ENCODE measurements around the gene ZNF419.
A peak's percentile ranks its signal among the peaks of the same experiment; 100 is the strongest.

- TF ChIP-seq, protein P1, sequence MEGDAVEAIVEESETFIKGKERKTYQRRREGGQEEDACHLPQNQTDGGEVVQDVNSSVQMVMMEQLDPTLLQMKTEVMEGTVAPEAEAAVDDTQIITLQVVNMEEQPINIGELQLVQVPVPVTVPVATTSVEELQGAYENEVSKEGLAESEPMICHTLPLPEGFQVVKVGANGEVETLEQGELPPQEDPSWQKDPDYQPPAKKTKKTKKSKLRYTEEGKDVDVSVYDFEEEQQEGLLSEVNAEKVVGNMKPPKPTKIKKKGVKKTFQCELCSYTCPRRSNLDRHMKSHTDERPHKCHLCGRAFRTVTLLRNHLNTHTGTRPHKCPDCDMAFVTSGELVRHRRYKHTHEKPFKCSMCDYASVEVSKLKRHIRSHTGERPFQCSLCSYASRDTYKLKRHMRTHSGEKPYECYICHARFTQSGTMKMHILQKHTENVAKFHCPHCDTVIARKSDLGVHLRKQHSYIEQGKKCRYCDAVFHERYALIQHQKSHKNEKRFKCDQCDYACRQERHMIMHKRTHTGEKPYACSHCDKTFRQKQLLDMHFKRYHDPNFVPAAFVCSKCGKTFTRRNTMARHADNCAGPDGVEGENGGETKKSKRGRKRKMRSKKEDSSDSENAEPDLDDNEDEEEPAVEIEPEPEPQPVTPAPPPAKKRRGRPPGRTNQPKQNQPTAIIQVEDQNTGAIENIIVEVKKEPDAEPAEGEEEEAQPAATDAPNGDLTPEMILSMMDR (IDR thresholded peaks at IDR 0.05), result peak in 1 of 6 experiments; percentile 19
- peak; percentile 37 to 40 for TF ChIP-seq POLR2A (IDR thresholded peaks at IDR 0.05)
Measured at GRCh38 chr19:57487477-57488298, at the start of gene ZNF419.

All from Peyer's patch (tissue), 4 donors.